Measurements from ENCODE around the gene HSPB2.

The HSPB2 gene

GRCh38 chr11:111917788-111918187 is 5.3 kb downstream of the HSPB2 start:
- H4K20me1 ChIP-seq (ENCODE audit: insufficient read depth, low read length, poor library complexity, severe bottlenecking): no peaks in the 10 kb centered on the region
- H3K27me3 ChIP-seq (ENCODE audit: insufficient read depth, low read length, poor library complexity, severe bottlenecking): no peaks in the 10 kb centered on the region
- no peaks in the 10 kb centered on the region for H3K36me3 ChIP-seq (ENCODE audit: insufficient read depth, low read length)
- no peak overlapping the region for H2AFZ ChIP-seq (ENCODE audit: low read length)
- no peaks in the 10 kb centered on the region for H3K4me1 ChIP-seq (ENCODE audit: insufficient read depth, low read length, poor library complexity, severe bottlenecking)
- no peak for TF ChIP-seq CTCF (conservative IDR thresholded peaks at IDR 0.05; ENCODE audit: low read length)
- TF ChIP-seq EZH2phosphoT487 (IDR thresholded peaks at IDR 0.05; ENCODE audit: borderline replicate concordance): no peak
- no peak overlapping the region for H3K4me2 ChIP-seq (ENCODE audit: low read depth, low read length, poor library complexity, severe bottlenecking)
- H3K9ac ChIP-seq (ENCODE audit: low read depth, low read length, poor library complexity, severe bottlenecking): no peak overlapping the region
- H3K9me2 ChIP-seq (replicated peaks; ENCODE audit: low read depth, low read length): no peaks in the 10 kb centered on the region
- H3K79me2 ChIP-seq (ENCODE audit: insufficient read depth, low read length): no peaks in the 10 kb centered on the region
- no peaks in the 10 kb centered on the region for H3K9me3 ChIP-seq (ENCODE audit: insufficient read depth, low read depth, low read length)
- H3K4me3 ChIP-seq (ENCODE audit: low read length, poor library complexity, severe bottlenecking): no peak overlapping the region
- no peaks in the 10 kb centered on the region for H3F3A ChIP-seq (ENCODE audit: low read depth)

DNA sequence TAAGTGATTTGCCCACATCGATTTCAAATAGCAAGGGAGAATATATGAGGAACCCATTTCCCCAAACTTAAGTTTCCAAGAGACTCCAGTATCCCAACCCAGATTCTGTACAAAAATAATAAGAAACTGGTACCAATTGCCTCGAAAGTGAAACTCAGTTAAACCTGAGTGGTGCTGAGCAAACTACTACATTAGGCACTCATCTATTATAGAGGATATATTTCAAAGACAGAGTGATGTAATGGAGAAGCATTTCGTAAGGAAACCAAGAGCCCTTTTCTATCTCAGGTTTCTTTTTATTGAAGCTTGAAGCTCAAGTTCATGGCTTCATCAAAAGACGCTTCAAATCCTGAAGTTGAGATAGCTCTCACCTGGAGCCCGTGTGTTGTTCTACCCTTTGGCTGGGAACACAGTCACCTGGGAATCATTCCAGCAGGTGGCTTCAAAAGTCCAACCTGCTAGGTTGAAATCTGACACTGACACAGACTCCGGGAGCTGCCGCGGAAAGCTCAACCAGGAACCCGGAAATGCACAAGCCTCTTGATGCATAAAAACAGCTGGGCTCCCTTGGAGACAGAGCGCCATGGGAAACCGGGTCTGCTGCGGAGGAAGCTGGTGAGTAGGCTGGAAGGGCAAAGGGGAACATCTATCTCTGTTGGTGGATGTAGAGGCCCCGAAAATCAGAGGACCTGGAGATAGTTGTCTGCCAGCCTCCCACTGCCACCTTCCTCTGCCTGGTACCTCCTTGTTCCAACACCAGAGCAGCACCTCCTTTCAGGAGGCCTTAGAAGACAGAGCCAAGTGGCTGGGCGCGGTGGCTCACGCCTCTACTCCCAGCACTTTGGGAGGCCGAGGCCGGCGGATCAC is 6.1 kb downstream of the HSPB2 start, which contains the start of gene C11orf52:
TSS of gene C11orf52 (plus strand) at position 524 of the 867 bp plus-strand sequence. CDS start at position 584, 60 bp downstream.
- no peaks in the 10 kb centered on the region for H3K79me2 ChIP-seq (ENCODE audit: insufficient read depth, low read length)
- no peaks in the 10 kb centered on the region for H3K9me3 ChIP-seq (ENCODE audit: insufficient read depth, low read depth, low read length)
- H4K20me1 ChIP-seq (ENCODE audit: insufficient read depth, low read length, poor library complexity, severe bottlenecking): no peaks in the 10 kb centered on the region
- H2AFZ ChIP-seq (ENCODE audit: low read length): no peak within 1 kb of the TSS
- no peaks in the 10 kb centered on the region for H3K9me2 ChIP-seq (replicated peaks; ENCODE audit: low read depth, low read length)
- no peaks in the 10 kb centered on the region for H3K27me3 ChIP-seq (ENCODE audit: insufficient read depth, low read length, poor library complexity, severe bottlenecking)
- H3K36me3 ChIP-seq (ENCODE audit: insufficient read depth, low read length): no peaks in the 10 kb centered on the region
- TF ChIP-seq CTCF (conservative IDR thresholded peaks at IDR 0.05; ENCODE audit: low read length): no peak
- no peak for TF ChIP-seq EZH2phosphoT487 (IDR thresholded peaks at IDR 0.05; ENCODE audit: borderline replicate concordance)
- H3K4me3 ChIP-seq (ENCODE audit: low read length, poor library complexity, severe bottlenecking): no peak within 1 kb of the TSS
- no peak within 1 kb of the TSS for H3K9ac ChIP-seq (ENCODE audit: low read depth, low read length, poor library complexity, severe bottlenecking)
- no peaks in the 10 kb centered on the region for H3K4me1 ChIP-seq (ENCODE audit: insufficient read depth, low read length, poor library complexity, severe bottlenecking)
- no peaks in the 10 kb centered on the region for H3F3A ChIP-seq (ENCODE audit: low read depth)
- H3K4me2 ChIP-seq (ENCODE audit: low read depth, low read length, poor library complexity, severe bottlenecking): no peak within 1 kb of the TSS

- Histone ChIP-seq H3K4me3 (ENCODE audit: low read length, poor library complexity, severe bottlenecking) (no peak overlapping the region), H3K9ac (ENCODE audit: low read depth, low read length, poor library complexity, severe bottlenecking) (no peak overlapping the region), H3K9me2 (replicated peaks; ENCODE audit: low read depth, low read length) (no peaks in the 10 kb centered on the region), H4K20me1 (ENCODE audit: insufficient read depth, low read length, poor library complexity, severe bottlenecking) (no peaks in the 10 kb centered on the region), H3K36me3 (ENCODE audit: insufficient read depth, low read length) (no peaks in the 10 kb centered on the region), H3F3A (ENCODE audit: low read depth) (no peaks in the 10 kb centered on the region), H3K79me2 (ENCODE audit: insufficient read depth, low read length) (no peaks in the 10 kb centered on the region), H3K27me3 (ENCODE audit: insufficient read depth, low read length, poor library complexity, severe bottlenecking) (no peaks in the 10 kb centered on the region), H3K4me1 (ENCODE audit: insufficient read depth, low read length, poor library complexity, severe bottlenecking) (peaks cover 2% of the 10 kb centered on the region), H3K4me2 (ENCODE audit: low read depth, low read length, poor library complexity, severe bottlenecking) (no peak overlapping the region), H2AFZ (ENCODE audit: low read length) (no peak overlapping the region), H3K9me3 (ENCODE audit: insufficient read depth, low read depth, low read length) (no peaks in the 10 kb centered on the region)
- no peak for TF ChIP-seq CTCF (conservative IDR thresholded peaks at IDR 0.05; ENCODE audit: low read length)
- TF ChIP-seq EZH2phosphoT487 (IDR thresholded peaks at IDR 0.05; ENCODE audit: borderline replicate concordance): no peak
Observed at GRCh38 chr11:111920908-111921307, 8.4 kb downstream of the HSPB2 start.

Data from Loucy (cell line).